GOT3 (cell line): ENCODE data around the gene TBC1D10A.

Experiments
- DNase-seq: peaks from one replicate; lab custom pipeline; 2025; ENCODE audit warnings: mixed read lengths; lab: John Stamatoyannopoulos, UW

The TBC1D10A gene

GRCh38 chr22:30299322-30299721 is 27.4 kb downstream of the TBC1D10A start:
- DNase-seq: no peak

DNA sequence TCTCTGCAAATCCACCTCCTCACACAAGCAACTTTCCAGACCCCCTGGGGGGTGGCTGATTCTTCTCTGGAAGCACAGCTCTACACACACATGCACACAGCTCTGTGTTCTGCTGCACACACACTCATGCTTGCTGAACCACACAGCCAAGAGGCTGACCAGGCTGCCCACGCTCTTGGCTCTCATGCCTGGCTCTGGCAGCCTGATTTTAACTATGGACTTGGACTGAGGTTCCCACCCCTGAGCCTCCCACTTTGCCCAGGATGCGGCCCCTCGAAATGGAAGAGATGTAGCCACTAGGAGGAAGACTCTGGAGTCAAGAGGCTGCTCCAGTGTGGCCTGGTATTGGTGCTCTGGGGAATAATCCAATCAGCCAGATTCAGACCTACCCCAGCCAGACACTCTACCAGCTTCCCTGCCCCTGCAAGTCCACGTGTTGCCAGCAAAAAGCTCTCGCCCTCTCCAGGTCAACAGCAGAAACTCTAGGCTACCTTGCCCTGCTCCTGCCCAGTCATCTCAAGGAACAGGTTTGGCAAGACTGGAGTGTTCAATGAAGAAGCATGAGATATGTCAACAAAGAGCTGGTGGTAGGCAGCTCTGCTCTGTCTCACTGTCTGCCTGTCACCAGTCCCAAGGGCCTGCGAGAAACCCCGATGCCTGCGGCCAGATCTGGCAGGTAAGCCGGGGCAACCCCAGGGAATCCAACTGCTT is 28.6 kb downstream of the TBC1D10A start:
- DNase-seq: no peak

DNA sequence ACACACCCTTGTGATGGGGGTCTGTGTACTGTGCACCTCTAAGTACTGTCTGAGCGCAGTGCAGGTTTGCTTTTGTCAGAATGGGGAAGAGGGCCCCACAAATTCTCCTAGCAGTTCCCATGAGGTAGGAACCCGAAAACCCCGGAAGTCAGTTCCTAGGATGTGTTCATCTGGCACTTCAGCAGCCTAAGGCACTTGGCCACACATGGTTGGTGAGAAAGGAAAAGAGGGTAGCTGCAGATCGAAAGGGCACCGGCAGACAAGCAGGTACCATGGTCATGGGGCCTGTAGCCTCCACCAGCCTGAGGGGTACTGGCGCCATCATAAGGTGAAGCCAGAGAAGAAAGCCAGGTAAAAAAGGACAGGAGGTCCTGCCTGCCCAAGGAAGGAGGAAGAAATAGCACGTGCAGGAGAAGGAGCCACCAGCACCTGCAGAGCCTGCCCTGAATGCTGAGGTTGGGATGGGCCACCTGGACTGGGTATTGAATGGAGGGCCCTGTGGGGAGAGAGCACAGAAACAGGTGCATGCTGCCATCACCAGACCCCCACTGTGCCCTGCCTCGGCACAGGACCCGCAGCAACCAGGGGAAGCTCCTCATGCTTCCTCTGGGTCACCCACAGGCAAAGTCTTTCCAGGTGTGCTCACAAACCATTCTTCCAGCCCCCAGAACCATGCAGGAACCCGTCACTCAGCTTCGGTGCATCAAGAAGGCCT is 29.3 kb downstream of the TBC1D10A start:
- no peak for DNase-seq

GRCh38 chr22:30296833-30297232 is 29.9 kb downstream of the TBC1D10A start:
- no peak for DNase-seq

DNA sequence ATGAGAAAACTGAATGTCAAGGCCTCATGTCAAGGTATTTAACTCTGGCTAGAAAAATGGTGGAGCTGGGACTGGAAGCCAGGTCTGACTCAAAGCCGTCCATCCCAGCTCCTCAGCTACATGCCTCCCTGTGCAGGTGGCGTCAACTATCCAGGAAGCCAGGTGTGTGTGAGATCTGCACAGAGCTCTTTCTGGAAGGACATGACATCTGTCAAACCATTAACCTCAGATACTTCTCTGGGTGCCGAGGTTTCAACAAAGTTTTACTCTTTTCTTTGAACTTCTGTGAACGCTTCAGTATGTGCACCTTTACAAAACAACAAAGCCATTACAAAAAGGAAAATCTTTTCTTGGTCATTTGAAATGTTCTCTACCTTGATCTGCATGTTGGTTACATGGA is 30.4 kb downstream of the TBC1D10A start:
- no peak for DNase-seq

GRCh38 chr22:30295576-30295975 is 31.2 kb downstream of the TBC1D10A start:
- no peak for DNase-seq

DNA sequence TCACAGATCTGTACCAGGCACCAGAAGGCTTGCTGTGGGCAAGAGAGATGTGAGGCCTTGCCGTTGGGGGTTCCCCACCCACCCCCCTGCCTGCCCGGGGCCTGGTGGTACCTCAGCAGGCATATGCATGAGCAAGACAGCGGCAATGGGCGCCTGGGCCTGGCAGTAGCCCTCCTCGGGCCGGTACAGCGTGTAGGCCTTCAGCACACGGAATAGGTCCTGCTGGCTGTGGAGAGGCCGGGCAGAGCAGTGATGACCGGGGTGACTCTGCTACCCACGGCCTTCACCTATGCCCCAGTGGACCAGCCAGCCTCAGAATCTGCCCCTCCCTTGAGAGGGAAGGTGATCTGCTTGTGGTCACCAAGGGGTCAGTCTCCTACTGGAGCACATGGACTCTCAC is 31.9 kb downstream of the TBC1D10A start:
- DNase-seq: no peak

DNA sequence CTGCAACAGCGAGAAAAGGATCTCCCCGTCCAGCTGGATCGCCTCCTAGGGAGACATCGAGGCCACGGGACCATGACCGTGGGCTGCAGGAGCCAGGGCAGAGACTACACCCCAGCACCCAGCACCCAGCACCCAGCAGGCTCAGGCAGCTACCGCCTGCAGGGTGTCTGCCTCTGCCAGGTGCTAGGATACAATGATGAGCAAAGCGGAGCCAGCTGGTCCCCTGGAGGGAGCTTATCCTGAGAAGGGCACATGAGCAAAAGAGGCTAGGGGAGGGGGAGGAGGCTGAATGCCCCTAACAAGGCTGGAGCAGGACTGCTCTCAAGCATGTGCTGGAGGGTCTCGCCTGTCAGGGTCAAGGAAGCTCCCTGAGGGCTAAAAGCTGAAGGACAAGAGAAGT is 32.7 kb downstream of the TBC1D10A start:
- no peak for DNase-seq

- no peak for DNase-seq
These were observed 33.7 kb downstream of the TBC1D10A start for GRCh38 chr22:30293026-30293425.

DNA sequence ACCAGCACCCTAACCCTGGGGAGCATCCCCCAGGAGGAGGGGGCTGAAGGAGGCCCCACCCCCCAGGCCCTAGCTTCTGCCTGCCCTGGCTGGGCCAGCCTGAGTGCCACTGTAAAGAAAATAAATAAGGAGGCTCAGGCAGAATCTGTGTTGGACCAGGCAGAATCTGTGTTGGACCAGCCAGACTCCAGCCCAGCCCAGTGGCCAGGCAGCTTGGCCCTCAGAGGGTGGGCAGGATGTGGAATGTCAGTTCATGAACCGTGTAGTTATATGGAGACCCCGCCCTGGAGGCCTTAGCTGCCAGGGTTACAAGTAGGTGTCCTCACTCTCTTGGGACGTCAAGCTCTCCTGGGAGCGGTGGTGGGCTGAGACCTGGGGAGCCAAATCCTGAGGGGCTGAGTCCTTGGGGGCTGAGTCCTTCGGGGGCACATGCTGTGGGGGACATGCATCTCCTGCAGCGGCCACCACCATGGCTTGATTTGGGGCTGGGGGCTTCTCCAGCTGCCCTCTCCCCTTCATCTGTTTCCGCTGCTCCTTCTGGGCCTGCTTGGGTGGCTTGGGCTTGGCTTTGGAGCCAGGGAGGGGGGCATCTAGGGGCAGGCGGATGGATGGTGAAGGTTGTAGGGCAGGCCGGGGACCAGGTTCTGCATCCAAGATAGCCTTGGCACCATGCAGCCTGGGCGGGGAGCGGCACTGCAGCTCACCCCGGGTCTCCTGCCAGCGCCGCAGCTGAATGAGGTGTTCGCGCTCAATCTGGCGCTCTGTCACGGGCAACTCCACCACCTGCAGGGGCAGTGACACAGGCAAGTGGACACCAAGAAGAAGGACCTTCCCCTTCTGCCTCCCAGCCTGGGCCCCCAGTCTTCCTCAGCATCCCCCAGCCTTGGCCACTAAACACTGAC is 34.4 kb downstream of the TBC1D10A start:
- no peak for DNase-seq

GRCh38 chr22:30291058-30291892 is 35.5 kb downstream of the TBC1D10A start:
- DNase-seq: no peak

- no peak for DNase-seq
These were observed 36.2 kb downstream of the TBC1D10A start for GRCh38 chr22:30290342-30291057.

- DNase-seq: no peak
These were observed 36.8 kb downstream of the TBC1D10A start for GRCh38 chr22:30289980-30290313.

DNA sequence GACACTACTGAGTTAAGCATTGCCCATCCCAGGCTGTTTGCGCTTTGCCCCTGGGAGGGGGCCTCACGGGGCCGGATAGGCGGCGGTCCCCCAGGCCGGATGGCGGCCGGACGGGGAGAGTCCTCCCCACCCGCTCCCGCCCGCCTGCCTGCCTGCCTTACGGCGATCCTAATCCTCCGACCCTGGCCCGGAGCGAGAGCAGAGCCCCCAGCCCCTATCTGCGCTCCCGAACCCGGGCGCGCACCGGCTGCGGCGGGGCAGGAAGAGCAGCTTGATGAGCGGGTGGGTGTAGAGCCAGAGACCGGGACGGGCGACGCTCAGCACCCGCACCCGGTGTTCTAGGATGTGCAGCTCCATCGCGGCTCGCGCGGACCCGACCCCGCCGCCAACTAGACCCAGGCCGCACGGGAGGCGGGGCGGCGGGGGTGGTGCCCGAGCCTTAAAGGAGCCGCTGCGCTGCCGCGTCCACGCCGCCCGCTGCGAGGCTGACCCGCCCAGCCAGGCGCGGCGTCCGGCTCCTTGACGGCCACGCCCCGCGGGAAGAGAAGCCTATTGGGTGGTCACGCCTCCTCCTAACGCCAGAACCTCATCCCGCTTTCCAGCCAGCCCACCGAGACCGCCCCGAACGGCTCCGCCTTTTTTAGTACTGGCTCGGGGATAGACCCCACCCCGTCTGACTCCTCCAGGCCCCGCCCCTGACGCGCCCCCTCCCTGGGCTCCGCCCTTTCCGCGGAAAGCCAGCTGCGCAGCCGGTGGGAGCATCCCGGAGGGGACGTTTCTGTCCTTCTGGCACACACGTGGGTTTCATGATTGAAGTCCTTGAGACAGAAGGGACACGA is 37.4 kb downstream of the TBC1D10A start, which contains the start of gene CASTOR1:
CASTOR1 (minus strand) TSS at position 365 of the 839 bp plus-strand sequence; CDS start at position 357, 8 bp downstream.
- DNase-seq: peak; percentile 92

DNA sequence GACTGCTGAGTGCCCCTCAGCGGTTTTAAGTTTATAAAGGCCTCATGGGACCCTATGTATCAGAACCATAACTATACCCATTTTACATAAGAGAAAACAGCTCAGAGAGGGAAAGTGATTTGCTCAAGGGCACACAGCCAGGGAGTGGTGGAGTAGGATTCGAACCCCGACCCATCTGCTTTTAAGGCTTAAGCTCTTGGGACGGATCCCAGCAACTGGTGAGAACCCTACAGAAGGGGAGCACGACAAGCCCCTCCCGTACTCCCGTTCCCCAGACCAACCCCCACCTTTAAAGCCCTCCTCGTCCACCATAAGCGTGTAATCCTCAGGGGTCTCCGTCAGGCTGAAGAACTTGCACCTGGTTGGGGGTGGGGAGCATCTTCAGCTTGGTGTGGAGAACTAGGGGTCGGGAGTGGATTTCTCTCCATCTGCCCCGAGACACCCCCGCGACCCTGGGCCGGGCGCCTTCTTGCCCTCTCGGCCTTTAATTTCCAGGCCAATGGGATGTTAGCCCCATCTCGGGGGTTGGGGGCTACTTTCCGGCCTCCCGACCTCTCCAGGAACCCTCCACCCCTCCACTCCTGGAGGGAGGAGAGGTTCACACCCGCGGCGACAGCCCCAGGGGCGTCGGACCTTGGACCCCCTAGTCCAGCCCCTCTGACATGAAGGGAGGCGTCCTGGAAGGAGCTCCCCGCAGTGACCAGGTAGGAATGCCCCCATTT is 38.2 kb downstream of the TBC1D10A start:
- no peak for DNase-seq

- DNase-seq: peak; percentile 45
These were observed 38.9 kb downstream of the TBC1D10A start for GRCh38 chr22:30287648-30288418.

DNA sequence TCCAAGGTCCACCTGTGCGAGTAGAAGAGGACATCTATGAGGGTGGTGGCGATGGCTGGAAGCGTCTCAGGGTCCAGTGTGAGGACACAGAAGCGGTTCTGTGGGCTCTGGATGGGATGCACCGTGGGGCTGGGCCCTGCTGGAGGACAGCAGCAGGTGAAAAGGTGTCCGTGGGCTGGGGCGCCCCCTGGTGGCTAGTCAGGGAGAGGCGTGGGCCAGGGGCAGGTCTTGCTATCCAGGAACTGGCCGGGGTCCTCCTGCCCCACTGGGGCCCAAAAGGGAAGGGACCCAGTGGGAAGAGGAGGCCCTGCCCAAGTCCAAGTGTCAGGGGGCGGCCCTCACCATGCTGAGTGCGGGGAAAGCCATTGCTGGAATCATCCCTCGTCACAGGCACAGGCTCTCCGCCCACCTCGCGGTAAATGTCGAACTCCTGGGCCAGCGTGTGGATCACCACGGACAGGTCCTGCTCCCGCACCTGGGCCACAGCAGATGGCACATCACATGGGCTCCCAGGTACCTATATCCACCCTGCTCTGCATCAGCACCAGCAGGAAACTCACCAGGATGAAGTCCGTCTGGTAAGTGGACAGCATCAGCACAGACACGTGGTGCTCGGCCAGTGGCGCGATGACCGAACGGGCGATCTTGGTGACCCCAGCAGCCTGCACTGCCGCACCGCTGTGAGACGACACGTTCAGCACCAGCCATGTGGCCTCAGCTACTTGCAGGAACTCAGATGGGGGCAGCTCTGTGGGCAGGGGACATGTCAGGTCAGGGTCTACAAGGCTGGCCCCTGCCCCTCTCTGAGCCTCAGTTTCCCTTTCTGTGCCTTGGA is 39.7 kb downstream of the TBC1D10A start:
- no peak for DNase-seq

DNA sequence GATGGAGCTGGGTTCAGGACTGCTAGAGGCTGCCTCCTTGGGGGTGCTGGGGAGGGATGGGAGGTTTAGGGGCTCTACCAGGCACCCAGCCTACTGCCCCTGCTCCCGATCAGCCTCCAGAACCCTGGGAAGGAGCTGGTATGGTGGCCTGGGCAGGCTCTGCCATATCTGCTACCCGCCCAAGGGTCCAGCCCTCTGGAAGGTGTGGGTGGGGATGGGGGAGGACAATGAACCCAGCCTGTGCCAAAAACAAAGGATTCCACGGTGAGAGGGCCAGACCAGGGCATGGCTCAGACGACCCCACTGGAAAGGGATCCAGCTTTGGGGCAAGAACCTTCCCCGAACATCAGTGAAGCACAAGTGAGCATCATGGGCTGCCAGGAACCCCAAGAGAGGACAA is 40.4 kb downstream of the TBC1D10A start:
- DNase-seq: no peak
